K562 (cell line): ENCODE results near the gene CHD5. TPM values are rescaled to one million over a fixed set of nuclear protein-coding genes. Genes with fewer than 3 reads are reported as not detected.

Experiments used
- ASH1L ChIP-seq: fragments of 450-650 bp; IDR thresholded peaks from 2 replicates; pipeline ENCODE4 v1.6.1; 2018; ENCODE audit warnings: borderline replicate concordance, mild to moderate bottlenecking, low read depth; ENCODE audit not compliant: partially characterized antibody
- E2F6 ChIP-seq, 2 experiments: IDR thresholded peaks; 2 replicates each; pipeline ENCODE4 v1.6.1; 2011; ENCODE audit warnings: borderline replicate concordance in 1 of 2, control low read depth in 1 of 2, low read depth in 1 of 2, low read length in 1 of 2, mild to moderate bottlenecking in 1 of 2, mixed read lengths in 1 of 2, moderate library complexity in 1 of 2; ENCODE audit not compliant: insufficient read depth in 1 of 2, insufficient read length in 1 of 2, poor library complexity in 1 of 2, severe bottlenecking in 1 of 2; ENCODE audit errors: extremely low read depth in 1 of 2
- MGA ChIP-seq: fragments of 450-650 bp; IDR thresholded peaks from 2 replicates; pipeline ENCODE4 v1.6.1; 2016; ENCODE audit warnings: mild to moderate bottlenecking, moderate library complexity
- SMC3 ChIP-seq: conservative IDR thresholded peaks from 2 replicates; pipeline ENCODE4 v1.6.1; 2011; ENCODE audit warnings: low read depth, low read length, improper control_type of control experiment; ENCODE audit not compliant: insufficient read depth
- ZNF407 ChIP-seq: fragments of 450-650 bp; IDR thresholded peaks from 2 replicates; pipeline ENCODE4 v1.6.1; 2016; ENCODE audit warnings: low read depth
- polyA plus RNA-seq, 8 experiments: library from polyadenylated mRNA; depleted of rRNA in 4 of 8; stranded (reverse) in 5 of 8; unstranded in 3 of 8; fragments of >200 nt; fragmentation: Nextera tagmentation in 2 of 8; fragmentation: Illumina TruSeq in 1 of 8; extraction: Ambion mirVana in 2 of 8; extraction: Trizol in 1 of 8; gene quantifications; 2 replicates each; pipeline versions ENCODE4 v1.2.1 to v1.2.3, GENCODE V29; 2011 to 2014; ENCODE audit warnings: inconsistent platforms in 1 of 8, missing spikeins in 1 of 8
- total RNA-seq, 7 experiments: library from RNA; depleted of rRNA in 6 of 7; stranded (reverse); fragments of >200 nt in 6 of 7; fragmentation: Illumina TruSeq in 2 of 7; extraction: Trizol in 2 of 7; gene quantifications; 2 replicates each; pipeline versions ENCODE4 v1.2.1 to v1.2.3, GENCODE V29; 2011 to 2021; ENCODE audit warnings: low replicate concordance in 1 of 7

CHD5 gene
- total and polyA plus RNA-seq, 9 of the 15 experiments (the other 6 are each of a cell fraction or from before 2014, with no cell fraction given) = 0.03 to 0.52 (median 0.11) TPM; not detected in 2

- TF ChIP-seq ZNF407 = no peak
- TF ChIP-seq E2F6 (IDR thresholded peaks at IDR 0.05; ENCODE audit: borderline replicate concordance in 1 of 2, extremely low read depth in 1 of 2, insufficient read depth in 1 of 2, insufficient read length in 1 of 2, low read depth in 1 of 2, low read length in 1 of 2, poor library complexity in 1 of 2, severe bottlenecking in 1 of 2) = peak; percentile 47 to 85
- TF ChIP-seq MGA = peak; percentile 53; the same call in 1 of the 2 replicates
- peak; percentile 43; the same call in 1 of the 2 replicates for TF ChIP-seq SMC3
- no peak for TF ChIP-seq ASH1L
These were observed 38.5 kb downstream of the CHD5 start (continued) for GRCh38 chr1:6141592-6141991.
